ENCODE results near the gene THRB.

DNA sequence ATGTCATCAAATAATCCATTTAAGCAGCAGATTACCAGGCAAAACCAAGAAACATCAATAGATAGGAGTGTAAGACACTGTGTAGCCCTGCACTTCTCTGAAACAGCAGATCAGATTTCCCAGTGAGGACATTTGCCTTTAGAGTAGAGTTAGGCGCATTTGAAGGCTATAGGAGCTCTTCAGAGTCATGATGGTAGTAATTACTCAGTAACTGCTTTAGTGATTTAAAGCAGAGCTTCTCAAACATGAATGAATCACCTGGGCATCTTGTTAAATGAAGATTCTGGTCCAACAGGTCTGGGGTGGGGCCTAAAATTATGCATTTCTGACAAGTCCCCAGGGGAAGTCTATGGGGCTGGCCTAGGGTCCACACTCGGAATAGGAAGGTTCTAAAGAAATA is 36.9 kb downstream of the THRB start:
- TF ChIP-seq CTCF (IDR thresholded peaks at IDR 0.05): no peak
- TF ChIP-seq POLR2A (IDR thresholded peaks at IDR 0.05): no peak
- TF ChIP-seq POLR2AphosphoS5 (IDR thresholded peaks at IDR 0.05): no peak

All from upper lobe of left lung (tissue), 4 donors.